Forelimb muscle (tissue), 1 donor: ENCODE measurements around the gene BAIAP2L1. TPM values are rescaled to one million over a fixed set of nuclear protein-coding genes. Genes with fewer than 3 reads are reported as not detected.
"Not testable (repeated sequence)": the region's sequence is repeated elsewhere in the genome, so short reads cannot be mapped to it uniquely, and the experiment has no call there.

Experiments used
- DNase-seq: peaks from one replicate; pipeline ENCODE4 v3.0.0-alpha.2; 2013; ENCODE audit warnings: low read depth
- polyA plus RNA-seq: library from polyadenylated mRNA; unstranded; fragments of 120-200 nt; gene quantifications from one replicate; pipeline ENCODE4 v1.2.1, GENCODE V29; 2013; ENCODE audit not compliant: insufficient read length

BAIAP2L1 gene
- polyA plus RNA-seq, 1 donor, result 6.8 TPM

DNA sequence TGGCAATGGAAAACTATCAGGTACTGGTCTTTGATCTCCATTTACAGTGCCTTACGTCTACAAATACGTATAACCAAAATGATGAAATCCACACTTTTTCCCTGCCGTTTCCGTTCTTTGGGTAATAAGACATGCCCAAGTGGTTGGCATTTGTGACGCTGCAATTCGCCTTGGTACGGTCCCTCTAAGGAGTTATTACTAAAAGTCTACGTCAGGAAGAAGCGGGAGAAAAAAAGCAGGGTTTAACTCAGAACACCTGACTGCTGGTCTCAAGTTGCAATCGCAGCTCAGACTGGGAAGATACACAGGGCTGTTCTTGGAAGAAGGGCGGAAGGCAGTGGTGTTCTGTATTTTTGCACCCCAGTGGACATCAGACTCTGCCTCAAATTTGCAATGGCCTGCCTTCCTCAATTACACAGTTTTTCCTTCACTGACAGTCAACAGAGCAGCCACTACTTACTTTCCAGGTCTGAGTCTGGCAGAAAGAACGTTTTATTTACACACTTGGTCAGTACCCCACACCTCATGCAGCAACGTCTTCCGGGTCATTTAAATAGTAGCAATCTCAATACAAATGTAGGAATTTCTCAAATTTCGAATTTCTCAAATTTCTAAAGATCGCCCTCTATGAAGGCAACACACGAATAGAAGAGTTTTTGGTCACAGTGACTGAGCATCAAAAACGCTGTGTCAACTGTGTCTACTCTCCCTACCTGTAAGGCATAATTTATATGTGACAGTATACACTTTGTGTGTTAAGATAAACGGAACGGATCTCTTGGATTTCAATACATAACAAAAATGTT lies 2.1 kb downstream of the BAIAP2L1 start:
- no peak for DNase-seq

DNA sequence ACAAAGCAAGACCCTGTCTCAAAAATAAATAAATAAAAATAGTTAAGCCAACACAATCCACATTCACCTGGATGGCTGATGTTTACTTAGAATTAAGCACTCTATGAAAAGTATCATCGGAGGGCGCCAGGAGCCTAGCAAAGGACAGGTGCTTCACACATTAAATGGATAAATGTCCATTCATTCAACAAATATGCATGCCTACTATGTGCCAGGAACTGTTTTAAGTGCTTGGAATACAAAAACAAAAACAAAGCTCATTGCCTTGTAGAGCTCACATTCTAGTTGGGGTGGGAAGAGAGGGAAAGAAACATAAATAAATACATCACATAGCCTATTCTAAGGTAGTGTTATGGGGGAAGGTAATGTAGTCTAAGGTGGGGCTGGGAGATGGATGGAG lies 4.1 kb downstream of the BAIAP2L1 start:
- no peak for DNase-seq

DNA sequence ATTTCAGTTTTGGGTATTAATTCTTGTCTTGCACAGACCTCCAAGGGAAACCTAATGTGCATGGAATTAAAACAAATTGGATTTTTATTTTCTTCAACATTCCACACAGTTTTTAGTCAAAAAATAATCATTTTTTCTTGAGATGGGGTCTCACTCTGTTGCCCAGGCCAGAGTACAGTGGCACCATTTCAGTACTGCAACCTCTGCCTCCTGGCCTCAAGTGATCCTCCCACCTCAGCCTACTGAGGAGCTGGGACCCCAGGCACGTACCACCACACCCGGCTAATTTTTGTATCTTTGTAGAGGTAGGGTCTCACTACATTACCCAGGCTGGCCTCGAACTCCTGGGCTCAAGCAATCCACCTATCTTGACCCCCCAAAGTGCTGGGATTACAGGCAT lies 4.9 kb downstream of the BAIAP2L1 start:
- DNase-seq, result no peak

DNA sequence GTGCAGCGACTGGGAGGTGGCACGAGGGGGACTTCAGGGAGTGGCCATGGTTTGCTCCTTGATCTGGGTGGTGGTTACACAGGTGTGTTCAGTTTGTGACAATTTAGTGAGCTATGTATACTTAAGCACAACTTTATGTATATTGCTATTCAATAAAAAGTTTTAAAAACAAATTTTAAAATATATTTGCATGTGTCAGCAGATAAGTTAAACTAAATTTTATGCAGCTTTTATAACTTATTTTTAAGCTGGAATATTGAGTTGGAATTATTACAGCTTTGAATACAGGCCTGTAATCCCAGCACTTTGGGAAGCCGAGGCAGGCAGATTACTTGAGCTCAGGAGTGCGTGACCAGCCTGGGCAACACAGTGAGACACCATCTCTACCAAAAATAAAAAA lies 5.4 kb downstream of the BAIAP2L1 start:
- DNase-seq, result no peak

GRCh38 chr7:98394377-98394836 lies 6.5 kb downstream of the BAIAP2L1 start:
- DNase-seq, result no peak

GRCh38 chr7:98387544-98388226 lies 13.2 kb downstream of the BAIAP2L1 start:
- no peak for DNase-seq

DNA sequence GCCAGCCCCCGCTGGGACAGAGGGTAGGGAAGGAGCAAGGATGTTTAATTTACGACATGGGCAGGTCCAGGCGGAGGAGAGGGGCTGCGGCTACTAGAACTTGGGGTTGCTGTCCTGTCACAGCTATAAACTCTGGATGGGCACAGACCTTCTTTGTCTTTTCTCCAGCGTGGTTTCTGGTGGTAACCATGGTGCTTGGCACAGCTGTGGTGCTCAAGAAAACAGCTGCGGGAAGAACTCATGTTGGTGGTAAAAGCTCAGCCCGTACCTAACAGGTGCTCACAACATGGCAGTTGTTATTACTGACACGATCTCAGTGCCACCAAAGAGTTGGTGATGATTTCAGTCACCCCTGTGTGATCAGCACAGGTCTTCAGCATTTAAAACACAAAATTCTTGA lies 13.8 kb downstream of the BAIAP2L1 start:
- no peak for DNase-seq

- not testable (repeated sequence) for DNase-seq
Observed at GRCh38 chr7:98385532-98385931, 15.4 kb downstream of the BAIAP2L1 start.

- DNase-seq, result no peak
Observed at GRCh38 chr7:98378210-98378819, 22.6 kb downstream of the BAIAP2L1 start.

GRCh38 chr7:98376711-98377110 lies 24.2 kb downstream of the BAIAP2L1 start:
- DNase-seq, result no peak

GRCh38 chr7:98375664-98376063 lies 25.2 kb downstream of the BAIAP2L1 start:
- DNase-seq, result no peak

DNA sequence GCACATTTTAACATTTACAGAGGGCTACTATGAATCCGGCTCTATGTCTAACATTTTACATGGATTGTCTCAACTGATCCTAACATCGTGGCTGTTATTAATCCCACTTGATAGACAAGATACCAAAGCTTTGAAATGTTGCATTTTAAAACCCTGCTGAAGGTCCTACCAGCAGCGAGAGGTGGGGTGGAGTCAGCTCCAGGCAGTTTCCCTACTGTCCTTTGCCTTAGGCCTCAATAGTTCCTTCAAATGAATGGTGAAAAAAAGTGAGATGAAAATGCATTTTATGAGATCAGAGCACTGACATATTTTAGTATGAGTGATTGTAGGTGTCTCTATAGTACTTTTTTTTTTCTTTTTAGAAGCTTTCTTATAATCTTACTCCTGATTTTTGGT lies 26.6 kb downstream of the BAIAP2L1 start:
- no peak for DNase-seq

GRCh38 chr7:98372993-98373392 lies 27.9 kb downstream of the BAIAP2L1 start:
- no peak for DNase-seq

GRCh38 chr7:98369726-98370125 lies 31.2 kb downstream of the BAIAP2L1 start:
- no peak for DNase-seq

GRCh38 chr7:98368716-98369115 lies 32.2 kb downstream of the BAIAP2L1 start:
- no peak for DNase-seq

DNA sequence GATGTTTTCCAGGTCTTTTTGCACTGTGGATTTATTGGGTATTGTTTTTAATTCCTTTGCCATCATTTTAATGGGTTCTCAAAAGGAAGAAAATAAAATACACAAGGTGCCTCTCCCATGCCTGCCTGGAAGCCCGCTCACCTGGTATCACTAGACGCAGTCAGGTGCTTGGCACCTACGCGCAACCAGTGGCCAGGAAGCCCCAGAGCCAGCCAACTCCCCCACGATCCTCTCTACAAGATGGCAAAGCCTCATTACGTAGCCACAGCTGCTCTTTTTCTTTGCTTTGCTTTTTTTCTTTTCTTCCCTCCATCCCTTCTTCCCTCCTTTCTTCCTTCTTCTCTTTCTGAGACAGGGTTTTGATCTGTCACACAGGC lies 34.3 kb downstream of the BAIAP2L1 start:
- DNase-seq, result no peak

DNA sequence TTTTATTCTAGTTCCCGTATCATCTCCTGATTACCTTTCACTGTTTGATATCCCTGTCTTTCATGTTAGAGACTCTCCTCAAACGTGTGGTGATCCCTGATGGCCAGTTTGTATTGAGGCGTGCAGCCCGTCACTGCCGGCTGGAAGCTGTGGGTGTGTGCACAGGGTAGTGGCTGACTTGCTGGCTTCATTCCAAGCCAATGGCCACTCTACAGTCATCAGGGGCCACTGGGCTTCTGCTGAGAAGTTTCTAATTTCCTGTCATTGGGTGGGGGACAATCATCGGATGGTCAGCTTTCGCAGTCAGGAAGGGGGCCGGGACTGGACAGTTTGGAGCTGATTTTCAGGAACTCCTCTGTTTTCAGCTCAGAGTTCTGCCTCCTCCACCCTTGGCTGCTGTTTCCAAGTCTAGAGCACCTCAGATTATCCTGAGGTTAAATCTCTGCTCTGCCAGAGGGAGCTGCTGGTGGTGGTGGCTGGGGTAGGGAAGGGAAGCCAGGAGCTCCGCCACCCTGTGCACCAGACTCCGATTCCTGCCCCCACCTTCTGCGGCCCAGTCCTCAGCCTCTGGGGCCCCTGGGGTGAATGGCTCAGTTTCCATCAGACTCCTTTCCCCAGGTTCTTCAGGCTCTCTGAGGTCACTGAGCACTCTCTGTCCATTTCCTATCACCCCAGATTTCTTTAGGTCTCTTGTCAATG lies 34.9 kb downstream of the BAIAP2L1 start:
- no peak for DNase-seq

DNA sequence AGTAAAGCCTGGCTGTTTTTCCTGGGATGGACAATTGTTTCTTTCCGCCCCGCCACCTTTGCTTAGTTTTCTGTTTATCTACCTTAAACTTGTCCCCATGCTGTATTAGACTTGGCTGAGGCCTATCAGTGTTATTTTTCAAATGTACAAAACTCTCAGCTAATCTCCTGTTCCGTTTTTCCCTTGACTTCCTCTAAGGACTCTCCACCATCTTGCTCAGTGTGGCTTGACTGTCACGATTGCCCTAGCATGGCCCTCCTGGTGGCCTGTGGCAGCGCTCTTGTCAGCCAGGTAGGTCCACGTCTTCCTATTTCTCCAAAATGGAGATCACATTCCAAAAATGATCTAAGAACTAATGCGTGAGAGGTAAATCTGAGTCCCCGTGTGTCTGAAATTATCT lies 36.7 kb downstream of the BAIAP2L1 start:
- no peak for DNase-seq

- DNase-seq, result no peak
Observed at GRCh38 chr7:98362517-98362916, 38.4 kb downstream of the BAIAP2L1 start.

GRCh38 chr7:98360221-98361130 lies 40.4 kb downstream of the BAIAP2L1 start:
- DNase-seq, result no peak

DNA sequence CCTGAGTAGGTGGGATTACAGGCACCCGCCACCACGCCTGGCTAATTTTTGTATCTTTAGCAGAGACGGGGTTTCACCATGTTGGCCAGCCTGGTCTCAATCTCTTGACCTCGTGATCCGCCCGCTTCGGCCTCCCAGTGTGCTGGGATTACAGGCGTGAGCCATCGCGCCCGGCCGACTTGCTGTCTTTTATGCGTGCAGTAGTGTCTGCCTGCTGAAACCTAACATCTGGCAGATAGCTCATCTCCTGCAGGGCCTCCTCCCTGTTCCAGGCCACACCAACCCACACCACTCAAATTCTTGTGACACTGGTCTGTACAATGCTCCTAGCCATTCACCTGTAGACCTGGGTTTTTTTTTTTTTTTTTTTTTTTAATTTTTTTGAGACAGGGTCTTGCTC lies 41.5 kb downstream of the BAIAP2L1 start:
- DNase-seq, result no peak
